Hematopoietic multipotent progenitor cell treated with erythropoietin and hydrocortisone succinate and interleukin-3 and kit ligand, for 6 days (in vitro differentiated cells): ENCODE data around the gene ABLIM2.

Experiments
- DNase-seq: peaks from one replicate; pipeline ENCODE4 v3.0.0-alpha.2; 2015

Gene ABLIM2

DNA sequence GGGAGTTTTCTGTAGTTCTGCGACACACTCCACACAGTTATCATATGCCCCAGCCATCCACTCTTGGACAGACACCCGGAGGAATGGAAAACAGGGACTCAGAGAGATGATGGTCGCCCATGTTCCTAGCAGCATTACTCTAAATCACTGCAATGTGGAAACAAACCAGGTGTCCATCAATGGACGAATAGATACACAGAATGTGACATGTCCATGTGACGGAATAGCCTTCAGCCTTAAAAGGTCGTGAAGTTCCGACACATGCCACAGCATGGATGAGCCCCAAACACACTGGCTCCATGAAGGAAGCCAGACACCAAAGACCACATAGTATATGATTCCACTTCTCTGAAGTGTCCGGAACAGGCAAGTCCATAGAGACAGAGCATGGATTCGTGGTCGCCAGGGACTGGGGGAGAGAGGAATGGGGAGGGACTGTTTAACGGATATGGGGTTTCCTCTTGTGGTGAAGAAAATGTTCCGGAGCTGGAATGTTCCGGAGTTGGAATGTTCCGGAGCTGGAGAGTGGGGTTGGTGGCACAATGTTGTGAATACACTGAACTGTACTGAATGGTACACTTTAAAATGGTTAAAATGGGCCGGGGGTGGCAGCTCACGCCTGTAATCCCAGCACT, 190.2 kb downstream of the ABLIM2 start:
- no peak for DNase-seq

DNA sequence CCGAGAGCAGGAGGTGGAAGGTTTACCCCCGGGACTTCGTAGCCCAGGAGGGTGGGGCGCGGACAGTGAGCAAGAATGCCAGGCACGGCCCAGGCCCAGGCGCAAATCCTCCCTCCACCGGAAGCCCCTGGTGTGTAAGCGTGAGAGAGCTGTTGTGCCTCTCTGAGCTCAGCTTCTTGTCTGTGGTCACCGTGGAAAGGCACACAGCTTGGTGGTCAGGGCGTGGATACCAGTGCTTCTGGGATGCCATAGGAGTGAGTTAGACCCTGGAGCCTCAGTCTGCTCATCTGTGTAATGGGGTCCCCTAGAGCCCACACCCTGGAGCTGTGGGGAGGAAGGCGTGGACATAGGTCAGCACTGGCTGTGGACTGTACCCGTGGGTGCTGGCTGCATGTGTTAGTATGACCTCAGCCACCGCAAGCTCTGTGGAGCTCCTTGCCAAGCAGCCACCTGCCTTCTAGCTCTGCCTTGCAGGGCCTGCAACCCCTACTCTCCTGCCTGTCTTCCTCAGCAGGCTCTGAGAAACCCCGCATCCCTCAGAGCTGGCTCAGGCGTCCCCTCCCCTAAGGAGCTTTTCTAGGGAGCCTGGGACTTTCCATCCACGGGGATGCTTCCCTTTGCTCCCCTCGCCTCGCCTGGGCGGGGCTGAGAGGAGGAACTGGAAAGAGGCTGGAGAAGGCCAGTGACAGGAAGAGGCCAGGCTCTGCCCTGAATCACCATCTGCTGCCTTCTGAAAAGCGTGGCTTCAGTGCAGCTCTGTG, 190.9 kb downstream of the ABLIM2 start:
- no peak for DNase-seq

- DNase-seq = no peak
Observed at GRCh38 chr4:7967063-7967440, 191.6 kb downstream of the ABLIM2 start.

DNA sequence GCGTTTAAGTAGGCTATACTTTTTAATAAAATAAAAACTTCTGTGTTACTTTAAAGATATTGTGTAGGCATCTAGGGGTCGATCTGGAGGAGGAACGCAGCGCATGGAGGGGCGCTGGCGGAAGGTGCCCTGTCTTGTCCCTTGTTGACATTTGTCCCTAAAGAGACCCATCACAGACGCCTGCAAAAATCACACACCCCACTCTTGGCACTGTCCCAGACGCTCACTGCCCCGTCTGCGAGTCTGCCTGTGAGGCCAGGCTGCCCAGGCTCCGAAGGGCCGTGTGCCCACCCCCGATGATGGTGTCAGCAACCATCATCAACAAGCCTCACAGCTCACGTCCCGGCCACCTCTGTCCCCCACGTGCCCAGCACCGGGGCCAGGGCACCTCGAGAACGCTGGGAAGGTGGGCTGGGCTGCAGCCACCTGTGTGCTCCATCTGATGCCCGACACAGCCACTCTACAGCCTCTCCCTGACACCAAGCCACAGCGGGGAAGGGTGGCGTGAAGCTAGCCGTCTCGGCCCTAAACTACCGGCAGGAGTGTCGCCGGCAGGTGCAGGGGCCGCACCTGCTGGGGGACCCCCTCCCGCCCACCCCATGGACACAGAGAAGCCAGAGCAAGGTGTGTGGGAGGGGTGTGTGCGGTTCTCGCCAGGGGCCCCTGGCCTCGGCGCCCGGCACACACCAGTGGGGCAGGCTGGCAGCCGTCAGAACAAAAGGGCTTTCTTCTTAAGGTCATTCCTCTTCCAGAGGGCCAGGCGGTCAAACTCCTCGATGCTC, 192.1 kb downstream of the ABLIM2 start:
- no peak for DNase-seq

DNA sequence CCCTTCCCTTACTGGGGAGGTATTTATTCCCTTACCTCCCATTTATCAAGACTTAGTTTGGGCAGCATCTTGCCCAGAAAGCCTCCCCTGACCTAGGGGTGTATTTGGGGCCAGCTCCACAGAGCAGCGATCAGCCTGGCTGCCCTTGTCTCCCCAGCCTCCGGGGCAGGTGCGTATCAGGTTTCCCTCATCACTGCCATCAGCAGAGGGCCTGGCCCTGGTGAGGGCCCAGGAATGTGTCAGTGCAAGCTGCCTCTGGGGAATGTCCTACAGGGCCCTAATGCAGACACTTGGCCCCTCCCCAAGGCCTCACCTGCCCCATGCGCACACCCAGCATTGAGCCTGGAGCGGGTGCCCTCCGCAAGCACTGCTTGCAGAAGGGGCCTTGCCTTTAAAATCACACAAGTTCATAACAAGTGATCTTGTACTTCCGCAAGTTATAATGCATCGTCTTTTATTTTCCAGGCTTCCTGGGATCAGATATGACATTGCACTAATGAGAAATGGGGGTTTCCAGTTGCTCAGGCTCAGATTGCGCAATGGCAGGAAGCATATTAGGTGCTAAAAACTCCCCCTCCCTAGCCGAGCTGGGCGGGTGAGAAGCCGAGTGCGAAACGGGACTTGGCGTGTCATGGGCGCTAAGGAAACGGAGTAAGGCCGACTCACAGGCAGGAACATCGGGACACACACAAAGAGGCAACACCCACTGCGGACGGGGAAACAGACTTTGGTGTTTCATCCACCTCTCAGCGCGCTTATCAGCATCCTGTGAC, 193.5 kb downstream of the ABLIM2 start:
- DNase-seq = no peak

- peak; percentile 6 for DNase-seq
Observed at GRCh38 chr4:7964459-7964858, 194.2 kb downstream of the ABLIM2 start.

GRCh38 chr4:7963691-7964090, 194.9 kb downstream of the ABLIM2 start:
- no peak for DNase-seq

DNA sequence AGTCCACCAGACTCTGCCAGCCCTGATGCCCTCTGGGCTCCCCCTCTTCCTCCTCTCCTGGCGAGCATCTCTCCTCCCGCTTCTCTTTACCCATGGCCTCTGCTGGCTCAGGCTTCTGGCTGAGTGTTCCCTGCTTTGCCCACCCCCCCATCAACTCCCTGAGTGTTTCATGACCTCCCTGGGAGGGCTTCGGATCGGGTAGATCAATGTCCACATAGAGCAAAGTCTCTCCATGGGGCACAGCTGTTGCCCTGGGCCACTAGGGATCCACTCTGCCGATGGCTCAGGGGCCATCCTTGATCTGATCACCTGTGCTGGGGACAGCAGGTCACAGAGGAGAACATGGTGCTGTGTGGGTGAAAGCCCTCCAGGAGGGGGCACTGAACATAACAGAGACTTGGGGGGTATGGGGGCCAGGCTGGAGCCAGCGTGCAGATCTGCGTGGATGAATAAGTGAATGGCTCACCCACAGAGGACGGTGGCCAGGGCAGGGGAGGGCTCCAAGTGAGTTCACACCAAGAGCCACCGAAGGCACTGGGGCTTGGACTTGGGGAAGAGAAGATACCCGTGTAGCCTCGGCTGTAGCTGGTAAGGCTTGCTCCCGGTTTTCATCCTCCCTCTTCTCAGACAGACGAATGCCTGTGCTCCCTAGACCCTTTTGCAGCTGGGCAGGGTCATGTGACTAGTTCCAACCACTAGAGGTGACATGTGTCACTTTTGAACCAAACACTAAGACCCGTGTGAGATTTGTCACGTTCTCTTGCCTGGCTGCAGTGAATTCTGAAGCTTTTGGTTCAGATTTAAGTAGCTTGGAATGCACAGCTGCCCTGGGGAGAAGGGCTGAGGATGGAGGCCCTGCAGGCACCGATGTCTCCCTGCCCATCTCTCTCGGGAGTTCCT, 195.8 kb downstream of the ABLIM2 start:
- DNase-seq = no peak

- peak; percentile 19 for DNase-seq
Observed at GRCh38 chr4:7960790-7961655, 197.6 kb downstream of the ABLIM2 start.

GRCh38 chr4:7960017-7960789, 198.4 kb downstream of the ABLIM2 start:
- DNase-seq = no peak

- DNase-seq = no peak
Observed at GRCh38 chr4:7959078-7959477, 199.5 kb downstream of the ABLIM2 start.

DNA sequence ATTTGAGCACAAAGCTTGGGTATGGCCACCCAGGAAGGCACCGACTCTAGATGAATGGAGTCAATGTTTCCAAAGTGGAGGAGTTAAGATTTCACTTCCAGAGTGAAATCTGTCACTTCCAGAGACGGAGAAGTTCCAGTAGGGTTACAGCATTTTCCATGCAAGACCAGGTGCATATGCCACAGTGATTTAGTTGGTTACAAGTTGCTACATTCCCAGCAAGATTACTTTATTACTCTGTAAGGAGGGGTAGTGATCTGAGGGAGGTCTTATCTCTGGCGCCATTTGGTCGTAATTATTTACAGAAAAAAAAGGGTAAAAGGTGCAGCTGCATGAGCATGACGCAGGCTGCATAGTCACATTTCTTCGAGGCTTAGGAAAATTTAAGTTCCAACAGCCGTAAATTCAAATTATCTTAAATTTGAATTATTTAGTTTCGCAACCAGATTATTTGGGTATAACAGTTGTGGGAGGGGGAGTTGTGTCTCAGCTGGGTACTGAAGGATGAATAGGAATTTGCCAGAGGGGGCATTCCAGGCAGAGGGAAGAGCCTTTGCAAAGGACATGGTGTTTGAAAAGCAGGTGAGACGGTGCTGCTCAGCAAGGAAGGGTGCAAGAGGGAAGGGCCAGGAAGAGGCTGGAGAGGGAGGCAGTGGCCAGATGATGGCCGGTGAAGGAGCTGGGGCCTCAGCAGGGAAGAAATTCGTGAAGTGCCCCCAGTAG, 201.5 kb downstream of the ABLIM2 start:
- no peak for DNase-seq

GRCh38 chr4:7956270-7956808, 202.3 kb downstream of the ABLIM2 start:
- DNase-seq = no peak

- DNase-seq = no peak
Observed at GRCh38 chr4:7955393-7955792, 203.2 kb downstream of the ABLIM2 start.

GRCh38 chr4:7952615-7953014, 206.0 kb downstream of the ABLIM2 start:
- DNase-seq = no peak

- no peak for DNase-seq
Observed at GRCh38 chr4:7950301-7951092, 208.1 kb downstream of the ABLIM2 start.

- no peak for DNase-seq
Observed at GRCh38 chr4:7949759-7950158, 208.9 kb downstream of the ABLIM2 start.

- DNase-seq = peak; percentile 19
Observed at GRCh38 chr4:7947927-7948326, 210.7 kb downstream of the ABLIM2 start.
